Spleen (tissue), 7 donors: ENCODE measurements around the gene RAB38.

Source experiments
- POLR2A ChIP-seq, 3 donors: fragments of 450-650 bp; IDR thresholded peaks; one replicate each; pipeline ENCODE4 v1.5.1; 2017; ENCODE audit warnings: antibody characterized with exemption in 3 of 3, mild to moderate bottlenecking in 1 of 3
- POLR2AphosphoS5 ChIP-seq, 3 donors: sonication (generic); formaldehyde crosslinking; IDR thresholded peaks; one replicate each; pipeline ENCODE4 v1.5.1; 2017; ENCODE audit warnings: antibody characterized with exemption in 3 of 3
- TF ChIP-seq, protein P1 (sequence below), 11 experiments: fragments of 200-600 bp in 7 of 11; fragments of 450-650 bp in 4 of 11; sonication (generic) in 4 of 11; IDR thresholded peaks in 8 of 11; conservative IDR thresholded peaks in 3 of 11; 1 replicate in 7 of 11; 2 replicates in 4 of 11; pipeline versions ENCODE4 v1.4.0 to v1.8.0; 2016 to 2021; ENCODE audit warnings: antibody characterized with exemption in 11 of 11, inconsistent platforms in 4 of 11, mild to moderate bottlenecking in 1 of 11
- donor health status: DM: no; HTN: no; CAD: no; lungs with moderate emphysema.
- donor health status: DM: no; HTN: no; CAD: no.
- donor health status: DM: no; HTN: no; CAD: no.

DNA sequence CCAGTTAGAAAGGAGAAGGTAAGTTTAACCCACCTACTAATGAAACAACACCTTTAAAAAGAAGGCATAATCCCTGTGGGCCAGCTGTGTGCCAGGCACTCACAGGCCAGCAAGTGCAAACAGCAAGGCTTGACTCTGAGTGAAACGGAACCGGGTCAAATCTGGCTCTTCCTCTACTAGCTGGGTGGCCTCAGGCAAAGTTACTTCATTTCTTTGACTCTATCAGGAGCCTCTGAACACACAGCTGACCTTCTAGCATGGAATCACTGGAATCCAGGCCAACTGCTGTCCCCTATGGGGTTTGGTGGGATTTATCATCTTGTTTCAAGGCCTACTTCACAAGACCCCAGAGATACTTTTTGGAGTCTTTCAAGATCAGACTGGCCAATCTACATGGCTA lies 3.3 kb downstream of the RAB38 start:
- TF ChIP-seq POLR2A (IDR thresholded peaks at IDR 0.05) = no peak
- TF ChIP-seq, protein P1, sequence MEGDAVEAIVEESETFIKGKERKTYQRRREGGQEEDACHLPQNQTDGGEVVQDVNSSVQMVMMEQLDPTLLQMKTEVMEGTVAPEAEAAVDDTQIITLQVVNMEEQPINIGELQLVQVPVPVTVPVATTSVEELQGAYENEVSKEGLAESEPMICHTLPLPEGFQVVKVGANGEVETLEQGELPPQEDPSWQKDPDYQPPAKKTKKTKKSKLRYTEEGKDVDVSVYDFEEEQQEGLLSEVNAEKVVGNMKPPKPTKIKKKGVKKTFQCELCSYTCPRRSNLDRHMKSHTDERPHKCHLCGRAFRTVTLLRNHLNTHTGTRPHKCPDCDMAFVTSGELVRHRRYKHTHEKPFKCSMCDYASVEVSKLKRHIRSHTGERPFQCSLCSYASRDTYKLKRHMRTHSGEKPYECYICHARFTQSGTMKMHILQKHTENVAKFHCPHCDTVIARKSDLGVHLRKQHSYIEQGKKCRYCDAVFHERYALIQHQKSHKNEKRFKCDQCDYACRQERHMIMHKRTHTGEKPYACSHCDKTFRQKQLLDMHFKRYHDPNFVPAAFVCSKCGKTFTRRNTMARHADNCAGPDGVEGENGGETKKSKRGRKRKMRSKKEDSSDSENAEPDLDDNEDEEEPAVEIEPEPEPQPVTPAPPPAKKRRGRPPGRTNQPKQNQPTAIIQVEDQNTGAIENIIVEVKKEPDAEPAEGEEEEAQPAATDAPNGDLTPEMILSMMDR (IDR thresholded peaks at IDR 0.05 in 8 of 11, conservative IDR thresholded peaks at IDR 0.05 in 3 of 11) = no peak
- no peak for TF ChIP-seq POLR2AphosphoS5 (IDR thresholded peaks at IDR 0.05)
